Activated T-helper 17 cell treated with anti-CD3 and anti-CD28 coated beads, Interleukin-2, amount 50 U/mL, for 72 hours (primary cell): ENCODE measurements around the gene INSYN1. TPM values are rescaled to one million over a fixed set of nuclear protein-coding genes. Genes with fewer than 3 reads are reported as not detected.
"Not testable (repeated sequence)": the region's sequence is repeated elsewhere in the genome, so short reads cannot be mapped to it uniquely, and the experiment has no call there.

ENCODE experiments used
- ATAC-seq: fragments of 150-1000 bp; cut with Tn5 transposase; replicated peaks from 2 replicates; pipeline ENCODE4 v1.10.0; 2021; ENCODE audit warnings: mild to moderate bottlenecking, moderate library complexity
- H3K27ac Mint-ChIP-seq: one replicate; pipeline ENCODE4 v1.8.0; 2022; ENCODE audit warnings: mixed read lengths
- H3K27me3 Mint-ChIP-seq: one replicate; pipeline ENCODE4 v1.8.0; 2022; ENCODE audit warnings: mixed read lengths
- H3K36me3 Mint-ChIP-seq: one replicate; pipeline ENCODE4 v1.8.0; 2022; ENCODE audit warnings: low read depth, mild to moderate bottlenecking, mixed read lengths
- H3K4me1 Mint-ChIP-seq: one replicate; pipeline ENCODE4 v1.8.0; 2022; ENCODE audit warnings: mixed read lengths
- H3K4me3 Mint-ChIP-seq: one replicate; pipeline ENCODE4 v1.8.0; 2022; ENCODE audit warnings: mild to moderate bottlenecking, mixed read lengths
- H3K9me3 Mint-ChIP-seq: one replicate; pipeline ENCODE4 v1.8.0; 2022; ENCODE audit warnings: mixed read lengths
- total RNA-seq, 2 donors: library from RNA; stranded (reverse); gene quantifications; one replicate each; pipeline ENCODE4 v1.2.3, GENCODE V29; 2022

Gene INSYN1
- not detected for total RNA-seq

- Mint-ChIP-seq H3K27me3 (peaks cover 32% of the 10 kb centered on the region), H3K4me1 (no peaks in the 10 kb centered on the region), H3K27ac (no peak within 1 kb of the TSS), H3K4me3 (no peak within 1 kb of the TSS), H3K36me3 (no peaks in the 10 kb centered on the region), H3K9me3 (no peaks in the 10 kb centered on the region)
- no peak for ATAC-seq
Observed at GRCh38 chr15:73753250-73754130, at the start of gene INSYN1. TSS of gene INSYN1 (minus strand) at chr15:73753351. CDS start at chr15:73751130, 2,221 bp downstream.

GRCh38 chr15:73802431-73803041 is 49.4 kb upstream of the INSYN1 start:
- Mint-ChIP-seq H3K4me1 (no peaks in the 10 kb centered on the region), H3K9me3 (no peaks in the 10 kb centered on the region), H3K4me3 (no peak overlapping the region), H3K36me3 (no peaks in the 10 kb centered on the region), H3K27ac (no peak overlapping the region), H3K27me3 (no peaks in the 10 kb centered on the region)
- no peak for ATAC-seq

GRCh38 chr15:73800662-73801345 is 47.7 kb upstream of the INSYN1 start:
- ATAC-seq = no peak
- Mint-ChIP-seq H3K27ac (no peak overlapping the region), H3K4me3 (no peak overlapping the region), H3K9me3 (no peaks in the 10 kb centered on the region), H3K27me3 (no peaks in the 10 kb centered on the region), H3K4me1 (no peaks in the 10 kb centered on the region), H3K36me3 (no peaks in the 10 kb centered on the region)

GRCh38 chr15:73799466-73799865 is 46.3 kb upstream of the INSYN1 start:
- no peak overlapping the region for H3K27ac Mint-ChIP-seq
- no peaks in the 10 kb centered on the region for H3K9me3 Mint-ChIP-seq
- ATAC-seq = no peak
- H3K36me3 Mint-ChIP-seq = no peaks in the 10 kb centered on the region
- H3K27me3 Mint-ChIP-seq = no peaks in the 10 kb centered on the region
- no peaks in the 10 kb centered on the region for H3K4me1 Mint-ChIP-seq
- H3K4me3 Mint-ChIP-seq = no peak overlapping the region

GRCh38 chr15:73797366-73798158 is 44.4 kb upstream of the INSYN1 start:
- Mint-ChIP-seq H3K36me3 (no peaks in the 10 kb centered on the region), H3K9me3 (no peaks in the 10 kb centered on the region), H3K4me1 (no peaks in the 10 kb centered on the region), H3K27me3 (peaks cover 6% of the 10 kb centered on the region), H3K27ac (no peak overlapping the region), H3K4me3 (no peak overlapping the region)
- ATAC-seq = no peak

GRCh38 chr15:73796331-73796831 is 43.2 kb upstream of the INSYN1 start:
- ATAC-seq = no peak
- no peaks in the 10 kb centered on the region for H3K36me3 Mint-ChIP-seq
- no peak overlapping the region for H3K27ac Mint-ChIP-seq
- peaks cover 7% of the 10 kb centered on the region for H3K27me3 Mint-ChIP-seq
- no peak overlapping the region for H3K4me3 Mint-ChIP-seq
- no peaks in the 10 kb centered on the region for H3K9me3 Mint-ChIP-seq
- H3K4me1 Mint-ChIP-seq = no peaks in the 10 kb centered on the region

GRCh38 chr15:73794443-73795133 is 41.4 kb upstream of the INSYN1 start:
- Mint-ChIP-seq H3K9me3 (no peaks in the 10 kb centered on the region), H3K4me3 (no peak overlapping the region), H3K27ac (no peak overlapping the region), H3K27me3 (peaks cover 11% of the 10 kb centered on the region), H3K4me1 (no peaks in the 10 kb centered on the region), H3K36me3 (no peaks in the 10 kb centered on the region)
- ATAC-seq = no peak

GRCh38 chr15:73792899-73793541 is 39.9 kb upstream of the INSYN1 start:
- not testable (repeated sequence) for H3K4me1 Mint-ChIP-seq, H3K36me3 Mint-ChIP-seq, H3K4me3 Mint-ChIP-seq, H3K27ac Mint-ChIP-seq, ATAC-seq, H3K9me3 Mint-ChIP-seq
- peaks cover 14% of the 10 kb centered on the region for H3K27me3 Mint-ChIP-seq

GRCh38 chr15:73792415-73792814 is 39.3 kb upstream of the INSYN1 start:
- ATAC-seq = no peak
- H3K27ac Mint-ChIP-seq = no peak overlapping the region
- H3K4me1 Mint-ChIP-seq = no peaks in the 10 kb centered on the region
- H3K36me3 Mint-ChIP-seq = no peaks in the 10 kb centered on the region
- no peaks in the 10 kb centered on the region for H3K9me3 Mint-ChIP-seq
- H3K4me3 Mint-ChIP-seq = no peak overlapping the region
- H3K27me3 Mint-ChIP-seq = peaks cover 14% of the 10 kb centered on the region

- Mint-ChIP-seq H3K27ac (no peak overlapping the region), H3K27me3 (peaks cover 14% of the 10 kb centered on the region), H3K9me3 (no peaks in the 10 kb centered on the region), H3K36me3 (no peaks in the 10 kb centered on the region), H3K4me1 (no peaks in the 10 kb centered on the region), H3K4me3 (no peak overlapping the region)
- no peak for ATAC-seq
Observed at GRCh38 chr15:73789521-73790240, 36.5 kb upstream of the INSYN1 start.

GRCh38 chr15:73787621-73788020 is 34.5 kb upstream of the INSYN1 start:
- peaks cover 8% of the 10 kb centered on the region for H3K27me3 Mint-ChIP-seq
- H3K4me3 Mint-ChIP-seq = no peak overlapping the region
- no peaks in the 10 kb centered on the region for H3K36me3 Mint-ChIP-seq
- no peaks in the 10 kb centered on the region for H3K4me1 Mint-ChIP-seq
- no peak for ATAC-seq
- H3K27ac Mint-ChIP-seq = no peak overlapping the region
- no peaks in the 10 kb centered on the region for H3K9me3 Mint-ChIP-seq

- H3K36me3 Mint-ChIP-seq = no peaks in the 10 kb centered on the region
- no peaks in the 10 kb centered on the region for H3K4me1 Mint-ChIP-seq
- no peak overlapping the region for H3K27ac Mint-ChIP-seq
- H3K4me3 Mint-ChIP-seq = no peak overlapping the region
- peaks cover 8% of the 10 kb centered on the region for H3K27me3 Mint-ChIP-seq
- no peak for ATAC-seq
- H3K9me3 Mint-ChIP-seq = no peaks in the 10 kb centered on the region
Observed at GRCh38 chr15:73786538-73786937, 33.4 kb upstream of the INSYN1 start.
